H1 (cell line): ENCODE measurements around the gene ACBD6. TPM values are rescaled to one million over a fixed set of nuclear protein-coding genes. Genes with fewer than 3 reads are reported as not detected.

Source experiments
- CTCF ChIA-PET: fragments of 300-600 bp; sonication (Branson Sonifier 250); formaldehyde crosslinking; loops from one replicate; lab custom pipeline; 2021; ENCODE audit not compliant: partially characterized antibody; lab: Charles Lee
- POLR2A ChIA-PET: fragments of 300-600 bp; sonication (Branson Sonifier 250); formaldehyde crosslinking; loops from one replicate; lab custom pipeline; 2021; ENCODE audit warnings: inconsistent platforms; ENCODE audit not compliant: partially characterized antibody; lab: Charles Lee
- DNase-seq, 2 experiments: peaks; one replicate each; pipeline versions ENCODE4 v3.0.0 to v3.0.0-alpha.2; 2010 to 2022; ENCODE audit warnings: low spot score in 2 of 2, low read depth in 1 of 2, mixed read lengths in 1 of 2
- FAIRE-seq: peaks from 2 replicates; lab custom pipeline; 2011; peaks lifted over from hg19 to GRCh38; lab: Jason Lieb, UNC
- H2AFZ ChIP-seq: 2 replicates; pipeline ENCODE4 v1.8.1; 2012; ENCODE audit warnings: low read length, inconsistent platforms
- H2AK5ac ChIP-seq: 2 replicates; pipeline ENCODE4 v1.6.1; 2013; ENCODE audit warnings: low read depth, low read length
- H2BK120ac ChIP-seq: replicated peaks from 2 replicates; pipeline ENCODE3; 2013; ENCODE audit warnings: low read depth, low read length, inconsistent platforms
- H2BK12ac ChIP-seq: 2 replicates; pipeline ENCODE4 v1.6.1; 2013; ENCODE audit warnings: low read depth, low read length
- H2BK15ac ChIP-seq: 2 replicates; pipeline ENCODE4 v1.6.1; 2013; ENCODE audit warnings: low read length
- H2BK20ac ChIP-seq: 2 replicates; pipeline ENCODE4 v1.6.1; 2013; ENCODE audit warnings: low read length
- H2BK5ac ChIP-seq: 2 replicates; pipeline ENCODE4 v1.6.1; 2013; ENCODE audit warnings: low read depth, low read length
- H3K14ac ChIP-seq: 2 replicates; pipeline ENCODE4 v1.6.1; 2013; ENCODE audit warnings: inconsistent platforms; ENCODE audit not compliant: insufficient read length
- H3K18ac ChIP-seq: 2 replicates; pipeline ENCODE4 v1.6.1; 2013; ENCODE audit warnings: low read length; ENCODE audit errors: extremely low read depth
- H3K23ac ChIP-seq: 2 replicates; pipeline ENCODE4 v1.6.1; 2013; ENCODE audit warnings: inconsistent platforms; ENCODE audit not compliant: insufficient read length
- H3K23me2 ChIP-seq: 2 replicates; pipeline ENCODE4 v1.6.1; 2013; ENCODE audit warnings: low read depth, low read length
- H3K27ac ChIP-seq: 2 replicates; pipeline ENCODE4 v1.6.1; 2011; ENCODE audit warnings: low read depth, low read length, inconsistent platforms
- H3K27me3 ChIP-seq, 4 experiments: replicated peaks in 1 of 4; 1 replicate in 1 of 4; 2 replicates in 3 of 4; pipeline versions ENCODE4 v1.6.1 to v1.8.1; 2011 to 2013; ENCODE audit warnings: low read length in 3 of 4, mild to moderate bottlenecking in 3 of 4, inconsistent platforms in 2 of 4, mixed read lengths in 2 of 4, moderate library complexity in 1 of 4; ENCODE audit not compliant: control insufficient read depth in 3 of 4, insufficient read depth in 3 of 4; ENCODE audit errors: extremely low read depth in 1 of 4
- H3K36me3 ChIP-seq, 4 experiments: 2 replicates each; pipeline versions ENCODE4 v1.6.1 to v1.8.1; 2011 to 2013; ENCODE audit warnings: mild to moderate bottlenecking in 4 of 4, low read length in 3 of 4, moderate library complexity in 2 of 4, control low read depth in 1 of 4, inconsistent platforms in 1 of 4; ENCODE audit not compliant: insufficient read depth in 4 of 4, control insufficient read depth in 2 of 4
- H3K4ac ChIP-seq: replicated peaks from 2 replicates; pipeline ENCODE3; 2013; ENCODE audit warnings: low read length, low read depth, mixed read lengths, inconsistent platforms; ENCODE audit not compliant: insufficient read length
- H3K4me1 ChIP-seq, 4 experiments: replicated peaks in 1 of 4; 1 replicate in 1 of 4; 2 replicates in 3 of 4; pipeline versions ENCODE4 v1.6.1 to v1.8.1; 2011 to 2013; ENCODE audit warnings: low read length in 3 of 4, inconsistent platforms in 2 of 4, mixed read lengths in 1 of 4; ENCODE audit not compliant: insufficient read depth in 4 of 4, control insufficient read depth in 3 of 4
- H3K4me2 ChIP-seq, 2 experiments: 2 replicates each; pipeline versions ENCODE4 v1.6.1 to v1.8.1; 2011 to 2013; ENCODE audit warnings: low read depth in 2 of 2, low read length in 2 of 2, control low read depth in 1 of 2, inconsistent platforms in 1 of 2, mild to moderate bottlenecking in 1 of 2; ENCODE audit not compliant: insufficient read depth in 1 of 2
- H3K4me3 ChIP-seq, 4 experiments: fragments of 200-600, 300-600 bp in 1 of 4; sonication (generic), shearing (Covaris generic), sonication (Bioruptor Twin) in 1 of 4; 2 replicates each; pipeline versions ENCODE4 v1.5.1 to v1.8.1; 2011 to 2016; ENCODE audit warnings: low read length in 4 of 4, low read depth in 3 of 4, control low read depth in 2 of 4, inconsistent platforms in 2 of 4, mild to moderate bottlenecking in 2 of 4, mixed read lengths in 1 of 4, moderate library complexity in 1 of 4; ENCODE audit not compliant: insufficient read depth in 2 of 4; ENCODE audit errors: extremely low read depth in 1 of 4
- H3K56ac ChIP-seq: replicated peaks from 2 replicates; pipeline ENCODE3; 2013; ENCODE audit warnings: low read depth, mild to moderate bottlenecking, mixed read lengths, low read length, inconsistent platforms; ENCODE audit not compliant: insufficient read length
- H3K79me1 ChIP-seq: 2 replicates; pipeline ENCODE4 v1.6.1; 2013; ENCODE audit warnings: low read depth, low read length, control low read depth
- H3K79me2 ChIP-seq, 2 experiments: 2 replicates each; pipeline versions ENCODE4 v1.6.1 to v1.8.1; 2012 to 2013; ENCODE audit warnings: low read length in 2 of 2, mild to moderate bottlenecking in 2 of 2, inconsistent platforms in 1 of 2; ENCODE audit not compliant: insufficient read depth in 2 of 2, control insufficient read depth in 1 of 2
- H3K9ac ChIP-seq, 4 experiments: replicated peaks in 1 of 4; 1 replicate in 1 of 4; 2 replicates in 3 of 4; pipeline versions ENCODE4 v1.6.1 to v1.8.1; 2011 to 2013; ENCODE audit warnings: low read depth in 3 of 4, low read length in 3 of 4, control low read depth in 2 of 4, mild to moderate bottlenecking in 2 of 4, moderate library complexity in 2 of 4, inconsistent platforms in 1 of 4; ENCODE audit errors: extremely low read depth in 1 of 4
- H3K9me3 ChIP-seq, 2 experiments: 2 replicates each; pipeline versions ENCODE4 v1.6.1 to v1.8.1; 2012 to 2013; ENCODE audit warnings: mild to moderate bottlenecking in 2 of 2, moderate library complexity in 2 of 2, control low read depth in 1 of 2, inconsistent platforms in 1 of 2, low read depth in 1 of 2, low read length in 1 of 2, mixed read lengths in 1 of 2; ENCODE audit not compliant: insufficient read depth in 2 of 2
- H4K20me1 ChIP-seq, 2 experiments: replicated peaks in 1 of 2; 2 replicates each; pipeline versions ENCODE3 to v1.8.1; 2011 to 2013; ENCODE audit warnings: inconsistent platforms in 2 of 2, low read length in 2 of 2, mild to moderate bottlenecking in 1 of 2; ENCODE audit not compliant: insufficient read depth in 2 of 2, control insufficient read depth in 1 of 2
- H4K5ac ChIP-seq: 2 replicates; pipeline ENCODE4 v1.6.1; 2013; ENCODE audit warnings: low read length, low read depth, mixed read lengths, inconsistent platforms; ENCODE audit not compliant: insufficient read length
- H4K8ac ChIP-seq: 2 replicates; pipeline ENCODE4 v1.8.0; 2013; ENCODE audit warnings: mild to moderate bottlenecking, moderate library complexity, low read length, inconsistent platforms; ENCODE audit not compliant: insufficient read depth; ENCODE audit errors: extremely low read depth
- H4K91ac ChIP-seq: replicated peaks from 2 replicates; pipeline ENCODE3; 2013; ENCODE audit warnings: low read length, mixed read lengths, inconsistent platforms; ENCODE audit not compliant: insufficient read length
- CEBPB ChIP-seq: IDR thresholded peaks from 2 replicates; pipeline ENCODE4 v1.6.1; 2012; ENCODE audit warnings: low read depth, low read length
- FOSL1 ChIP-seq: IDR thresholded peaks from 2 replicates; pipeline ENCODE4 v1.6.1; 2011; ENCODE audit warnings: mild to moderate bottlenecking, low read depth, low read length, moderate library complexity; ENCODE audit not compliant: insufficient read depth
- ZNF274 ChIP-seq: IDR thresholded peaks from 2 replicates; pipeline ENCODE4 v1.7.0; 2012; ENCODE audit warnings: low read length, borderline replicate concordance; ENCODE audit errors: extremely low read depth
- WGBS, 2 experiments: shearing (Covaris generic) in 1 of 2; methylation state at CpG; one replicate each; pipeline versions ENCODE4 v1.1.6 to v1.1.7; 2013 to 2015; ENCODE audit warnings: low lambda C conversion rate in 2 of 2, mixed read lengths in 2 of 2, inconsistent platforms in 1 of 2, low coverage in 1 of 2, missing lambda C conversion rate in 1 of 2; ENCODE audit not compliant: insufficient replicate concordance in 2 of 2, insufficient coverage in 1 of 2, insufficient read length in 1 of 2; ENCODE audit errors: extremely low coverage in 1 of 2, missing lambda C conversion rate in 1 of 2; 5-methylcytosine and 5-hydroxymethylcytosine counted together
- polyA plus RNA-seq, 7 experiments: library from polyadenylated mRNA; depleted of rRNA in 3 of 7; stranded (reverse) in 5 of 7; unstranded in 2 of 7; fragments of >200 nt in 5 of 7; fragments of 200-250 nt in 2 of 7; gene quantifications; 1 replicate in 5 of 7; 2 replicates in 1 of 7; 4 replicates in 1 of 7; pipeline versions ENCODE4 v1.2.1 to v1.2.3, GENCODE V29; 2011 to 2013; ENCODE audit warnings: missing spikeins in 2 of 7, mixed read lengths in 2 of 7
- total RNA-seq: library from RNA; stranded (reverse); fragmentation: NEBNext Ultra II Directional; extraction: Animal tissue kit (Norgen Biotek cat#: 25700); gene quantifications from 2 replicates; pipeline ENCODE4 v1.2.1, GENCODE V29; 2021

The ACBD6 gene
- total and polyA plus RNA-seq, 2 of the 8 experiments (the other 6 are each of a cell fraction or from before 2014, with no cell fraction given): 52.0 to 67.7 TPM

DNA sequence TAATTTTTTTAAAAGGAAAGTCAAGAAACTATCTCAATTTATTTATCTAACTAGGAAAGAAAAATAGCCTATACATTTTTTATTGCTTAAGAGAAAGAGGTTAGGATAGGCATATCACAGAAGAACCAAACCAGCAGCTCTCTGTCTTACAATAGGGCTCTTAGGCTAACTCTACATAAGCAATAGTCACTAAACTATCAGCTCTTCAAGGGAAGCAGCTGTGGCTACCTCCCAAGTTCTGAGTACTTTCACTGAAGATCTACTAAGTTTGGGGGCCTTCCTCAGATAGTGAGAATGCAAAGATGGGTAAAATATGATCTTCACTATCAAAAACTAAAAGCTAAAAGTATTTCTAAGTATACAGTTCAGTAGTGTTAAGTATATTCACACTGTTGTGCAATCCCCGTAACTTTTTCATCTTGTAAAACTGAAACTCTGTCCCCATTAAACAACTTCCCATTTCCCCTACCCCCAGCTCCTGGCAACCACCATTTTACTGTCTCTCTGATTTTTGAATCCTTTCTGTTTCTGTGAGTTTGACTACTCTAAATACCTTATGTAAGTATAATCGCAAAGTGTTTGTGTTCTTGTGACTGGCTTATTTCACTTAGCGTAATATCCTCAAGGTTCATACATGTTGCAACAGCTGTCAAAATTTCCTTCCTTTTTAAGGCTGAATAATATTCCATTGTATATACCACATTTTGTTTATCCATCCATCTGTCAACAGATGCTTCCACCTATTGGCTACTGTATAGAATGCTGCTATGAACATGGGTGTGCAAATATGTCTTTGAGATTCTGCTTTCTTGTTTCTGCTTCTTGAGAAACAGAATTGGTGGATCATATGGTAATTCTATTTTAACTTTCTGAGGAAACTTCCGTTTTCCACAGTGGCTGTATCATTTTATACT is 73.3 kb downstream of the ACBD6 start:
- H4K5ac ChIP-seq: no peak overlapping the region
- H3K56ac ChIP-seq: no peak overlapping the region
- H3K79me1 ChIP-seq: no peaks in the 10 kb centered on the region
- H2BK12ac ChIP-seq: no peak overlapping the region
- no peak for DNase-seq
- no peaks in the 10 kb centered on the region for H3K36me3 ChIP-seq
- H3K9me3 ChIP-seq: no peaks in the 10 kb centered on the region
- no peak overlapping the region for H3K14ac ChIP-seq
- WGBS, 2 experiments: 93% methylated on average over 4 of the region's 4 CpGs; no CpG with 5 or more reads in 1 of the 2 experiments
- H4K91ac ChIP-seq: no peak overlapping the region
- no peaks in the 10 kb centered on the region for H4K20me1 ChIP-seq
- CTCF ChIA-PET: interaction anchor here (1.0 to 1.1 kb wide), 2 partner anchors 13 to 50 kb away, joined by 3 to 4 read pairs; no protein-coding TSS in a partner anchor
- H3K4me1 ChIP-seq: peaks cover 2 to 22% (median 14%) of the 10 kb centered on the region in 4 experiments; a peak in 6 of 7 replicates
- no peak overlapping the region for H2BK15ac ChIP-seq
- no peak overlapping the region for H2AFZ ChIP-seq
- no peak overlapping the region for H3K27ac ChIP-seq
- H3K4me3 ChIP-seq: no peak overlapping the region
- no peak overlapping the region for H3K9ac ChIP-seq
- H3K27me3 ChIP-seq: no peaks in the 10 kb centered on the region
- no peak overlapping the region for H2BK20ac ChIP-seq
- peaks cover 0 to 27% of the 10 kb centered on the region in 2 experiments; a peak in 2 of 4 replicates for H3K79me2 ChIP-seq
- no peak overlapping the region for H2BK5ac ChIP-seq
- no peak overlapping the region for H2BK120ac ChIP-seq
- H2AK5ac ChIP-seq: no peak overlapping the region
- H4K8ac ChIP-seq: no peak overlapping the region
- H3K4me2 ChIP-seq: no peak overlapping the region
- H3K23me2 ChIP-seq: no peaks in the 10 kb centered on the region
- POLR2A ChIA-PET: no interaction called here
- no peak overlapping the region for H3K4ac ChIP-seq
- no peak overlapping the region for H3K18ac ChIP-seq
- no peak for TF ChIP-seq FOSL1
- no peak for TF ChIP-seq ZNF274
- TF ChIP-seq CEBPB: peak; percentile 54; the same call in 1 of the 2 replicates
- H3K23ac ChIP-seq: no peak overlapping the region
- no peak for FAIRE-seq
